OCI-LY1 (cell line): Measurements from ENCODE around the gene GRK6.

ENCODE experiments used
- EZH2 ChIP-seq: fragments of 200-600 bp; sonication (generic), shearing (Covaris generic); IDR thresholded peaks from 2 replicates; pipeline ENCODE4 v1.8.0; 2017; ENCODE audit warnings: borderline replicate concordance, mixed run types, mild to moderate bottlenecking, antibody characterized with exemption, low read length, moderate library complexity, mixed read lengths
- TF ChIP-seq, protein P1 (sequence below): fragments of 200-600 bp; sonication (generic), shearing (Covaris generic); IDR thresholded peaks from 2 replicates; pipeline ENCODE4 v1.5.1; 2017; ENCODE audit warnings: mild to moderate bottlenecking, antibody characterized with exemption, low read length, moderate library complexity, mixed read lengths

DNA sequence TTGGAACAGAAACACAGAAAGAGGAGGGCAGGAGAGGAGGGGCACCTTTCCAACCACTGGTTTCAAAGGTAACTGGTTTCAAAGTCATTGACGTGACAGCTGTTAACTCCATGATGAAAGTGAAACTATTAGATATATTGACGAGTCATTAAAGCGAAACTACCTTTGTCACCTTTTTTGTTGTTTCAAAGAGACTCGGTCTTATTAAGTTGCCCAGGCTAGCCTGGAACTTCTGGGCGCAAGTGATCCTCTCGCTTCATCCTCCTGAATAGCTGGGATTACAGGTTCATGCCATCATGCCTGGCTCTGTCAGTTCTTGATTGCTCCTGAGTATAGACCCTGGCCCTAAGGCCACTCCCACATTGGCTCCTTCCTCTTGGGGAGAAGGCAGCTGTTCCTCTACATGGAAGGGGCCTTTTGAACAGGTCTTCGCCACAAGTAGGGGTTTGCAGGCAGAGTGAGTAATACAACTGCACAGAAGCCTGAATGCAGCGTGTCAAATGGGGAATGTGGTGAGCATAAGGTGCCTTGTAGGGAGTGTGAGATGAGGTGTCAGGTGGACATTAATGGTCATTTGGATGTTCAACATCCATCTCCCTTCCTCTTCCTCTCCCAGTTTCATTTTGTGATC is 13.8 kb upstream of the GRK6 start:
- TF ChIP-seq, protein P1, sequence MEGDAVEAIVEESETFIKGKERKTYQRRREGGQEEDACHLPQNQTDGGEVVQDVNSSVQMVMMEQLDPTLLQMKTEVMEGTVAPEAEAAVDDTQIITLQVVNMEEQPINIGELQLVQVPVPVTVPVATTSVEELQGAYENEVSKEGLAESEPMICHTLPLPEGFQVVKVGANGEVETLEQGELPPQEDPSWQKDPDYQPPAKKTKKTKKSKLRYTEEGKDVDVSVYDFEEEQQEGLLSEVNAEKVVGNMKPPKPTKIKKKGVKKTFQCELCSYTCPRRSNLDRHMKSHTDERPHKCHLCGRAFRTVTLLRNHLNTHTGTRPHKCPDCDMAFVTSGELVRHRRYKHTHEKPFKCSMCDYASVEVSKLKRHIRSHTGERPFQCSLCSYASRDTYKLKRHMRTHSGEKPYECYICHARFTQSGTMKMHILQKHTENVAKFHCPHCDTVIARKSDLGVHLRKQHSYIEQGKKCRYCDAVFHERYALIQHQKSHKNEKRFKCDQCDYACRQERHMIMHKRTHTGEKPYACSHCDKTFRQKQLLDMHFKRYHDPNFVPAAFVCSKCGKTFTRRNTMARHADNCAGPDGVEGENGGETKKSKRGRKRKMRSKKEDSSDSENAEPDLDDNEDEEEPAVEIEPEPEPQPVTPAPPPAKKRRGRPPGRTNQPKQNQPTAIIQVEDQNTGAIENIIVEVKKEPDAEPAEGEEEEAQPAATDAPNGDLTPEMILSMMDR: no peak
- TF ChIP-seq EZH2: no peak
